Measurements from ENCODE around the gene CFAP77.

The CFAP77 gene

GRCh38 chr9:132541870-132542830 is 132.1 kb downstream of the CFAP77 start:
- H3K27ac ChIP-seq (replicated peaks), result no peak overlapping the region
- DNase-seq (ENCODE audit: low read depth in 1 of 2, low spot score in 1 of 2), result no peak
- H3K27me3 ChIP-seq (ENCODE audit: insufficient read depth, poor library complexity, severe bottlenecking), result peaks cover 10% of the 10 kb centered on the region
- H3K4me3 ChIP-seq (replicated peaks; ENCODE audit: insufficient read depth, low read length), result no peak overlapping the region
- TF ChIP-seq GABPA (IDR thresholded peaks at IDR 0.05; ENCODE audit: low read depth) (no peak), SPI1 (IDR thresholded peaks at IDR 0.05; ENCODE audit: borderline replicate concordance, low read depth) (no peak), CTCF (IDR thresholded peaks at IDR 0.05; ENCODE audit: insufficient read depth, low read length) (no peak), REST (IDR thresholded peaks at IDR 0.05; ENCODE audit: insufficient replicate concordance, low read depth) (no peak)

GRCh38 chr9:132543251-132543650 is 133.2 kb downstream of the CFAP77 start:
- no peak for TF ChIP-seq REST (IDR thresholded peaks at IDR 0.05; ENCODE audit: insufficient replicate concordance, low read depth)
- TF ChIP-seq CTCF (IDR thresholded peaks at IDR 0.05; ENCODE audit: insufficient read depth, low read length), result no peak
- TF ChIP-seq POLR2AphosphoS5 (IDR thresholded peaks at IDR 0.05; ENCODE audit: low read depth), result no peak
- TF ChIP-seq GABPA (IDR thresholded peaks at IDR 0.05; ENCODE audit: low read depth), result no peak
- no peak for TF ChIP-seq SPI1 (IDR thresholded peaks at IDR 0.05; ENCODE audit: borderline replicate concordance, low read depth)
- Histone ChIP-seq H3K27me3 (ENCODE audit: insufficient read depth, poor library complexity, severe bottlenecking) (peaks cover 10% of the 10 kb centered on the region), H3K27ac (replicated peaks) (no peak overlapping the region), H3K4me3 (replicated peaks; ENCODE audit: insufficient read depth, low read length) (no peak overlapping the region)
- DNase-seq (ENCODE audit: low read depth in 1 of 2, low spot score in 1 of 2), result no peak

GRCh38 chr9:132543960-132544359 is 133.9 kb downstream of the CFAP77 start:
- Histone ChIP-seq H3K27ac (replicated peaks) (no peak overlapping the region), H3K4me3 (replicated peaks; ENCODE audit: insufficient read depth, low read length) (no peak overlapping the region), H3K27me3 (ENCODE audit: insufficient read depth, poor library complexity, severe bottlenecking) (peaks cover 10% of the 10 kb centered on the region)
- no peak for TF ChIP-seq POLR2AphosphoS5 (IDR thresholded peaks at IDR 0.05; ENCODE audit: low read depth)
- no peak for TF ChIP-seq SPI1 (IDR thresholded peaks at IDR 0.05; ENCODE audit: borderline replicate concordance, low read depth)
- no peak for TF ChIP-seq REST (IDR thresholded peaks at IDR 0.05; ENCODE audit: insufficient replicate concordance, low read depth)
- TF ChIP-seq GABPA (IDR thresholded peaks at IDR 0.05; ENCODE audit: low read depth), result no peak
- no peak for DNase-seq (ENCODE audit: low read depth in 1 of 2, low spot score in 1 of 2)
